Parathyroid adenoma (tissue), 2 donors: Measurements from ENCODE around the gene CDCA5.

ENCODE experiments used
- H2AFZ ChIP-seq: fragments of 300-600 bp; sonication (generic); one replicate; pipeline ENCODE4 v1.7.0; 2017; ENCODE audit warnings: antibody characterized with exemption, mild to moderate bottlenecking
- H3K27ac ChIP-seq: fragments of 300-600 bp; sonication (generic); one replicate; pipeline ENCODE4 v1.7.0; 2017
- H3K27me3 ChIP-seq: fragments of 300-600 bp; sonication (generic); one replicate; pipeline ENCODE4 v1.7.0; 2017; ENCODE audit warnings: low read length; ENCODE audit not compliant: control insufficient read depth, insufficient read depth
- H3K36me3 ChIP-seq: fragments of 300-600 bp; sonication (generic); one replicate; pipeline ENCODE4 v1.7.0; 2017; ENCODE audit warnings: low read length; ENCODE audit not compliant: control insufficient read depth, insufficient read depth
- H3K4me1 ChIP-seq: fragments of 300-600 bp; sonication (generic); one replicate; pipeline ENCODE4 v1.7.0; 2017; ENCODE audit warnings: control low read depth
- H3K4me2 ChIP-seq: fragments of 300-600 bp; sonication (generic); one replicate; pipeline ENCODE4 v1.7.0; 2017; ENCODE audit warnings: low read length
- H3K4me3 ChIP-seq: fragments of 300-600 bp; sonication (generic); one replicate; pipeline ENCODE4 v1.7.0; 2017; ENCODE audit warnings: low read depth, low read length
- H3K79me2 ChIP-seq: fragments of 300-600 bp; sonication (generic); one replicate; pipeline ENCODE4 v1.7.0; 2017; ENCODE audit warnings: control low read depth
- H3K9ac ChIP-seq: fragments of 300-600 bp; sonication (generic); one replicate; pipeline ENCODE4 v1.7.0; 2017; ENCODE audit warnings: mild to moderate bottlenecking
- H3K9me3 ChIP-seq: fragments of 300-600 bp; sonication (generic); one replicate; pipeline ENCODE4 v1.7.0; 2017; ENCODE audit warnings: low read length; ENCODE audit not compliant: control insufficient read depth
- TF ChIP-seq, protein P1 (sequence below): fragments of 300-600 bp; sonication (generic); IDR thresholded peaks from one replicate; pipeline ENCODE4 v1.7.0; 2017; ENCODE audit warnings: antibody characterized with exemption, mild to moderate bottlenecking
- donor health status: primary hyperparathyroidism.

The CDCA5 gene

DNA sequence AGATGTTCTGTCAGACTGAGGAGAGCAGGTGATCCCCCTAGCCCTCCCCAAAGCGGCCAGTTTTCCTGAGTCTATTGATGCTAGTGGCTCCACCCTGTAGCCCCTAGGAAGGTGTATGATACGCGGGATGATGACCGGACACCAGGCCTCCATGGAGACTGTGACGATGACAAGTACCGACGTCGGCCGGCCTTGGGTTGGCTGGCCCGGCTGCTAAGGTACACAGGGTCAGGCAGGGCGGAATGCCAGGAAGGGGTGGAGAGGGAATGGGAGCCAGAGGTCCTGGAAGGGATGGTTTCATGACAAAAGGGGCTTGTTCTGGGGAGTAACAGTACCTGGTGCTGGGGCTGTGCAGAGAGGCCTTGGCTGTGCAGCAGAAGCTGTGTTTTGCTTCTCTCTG lies 3.4 kb upstream of the CDCA5 start:
- peaks cover 4% of the 10 kb centered on the region for H3K4me1 ChIP-seq

DNA sequence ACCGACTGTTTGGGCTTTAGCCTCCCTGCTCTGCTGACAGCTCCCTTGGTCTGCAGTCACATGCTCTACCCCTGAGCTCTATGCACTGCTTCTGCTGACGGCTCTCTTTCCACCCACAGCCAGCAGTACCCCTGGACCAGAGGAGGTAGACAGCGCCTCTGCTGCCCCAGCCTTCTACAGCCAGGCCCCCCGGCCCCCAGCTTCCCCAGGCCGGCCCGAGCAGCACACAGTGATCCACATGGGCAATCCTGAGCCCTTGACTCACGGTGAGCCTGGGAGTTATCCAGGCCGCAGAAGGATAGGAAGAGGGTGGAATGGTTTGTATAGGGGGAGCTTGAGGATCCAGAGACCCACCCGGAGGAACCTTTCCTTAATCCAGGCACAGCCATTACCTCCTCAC lies 3.0 kb upstream of the CDCA5 start:
- Histone ChIP-seq H3K27me3 (no peaks in the 10 kb centered on the region), H3K27ac (no peak overlapping the region), H3K79me2 (no peaks in the 10 kb centered on the region), H3K4me1 (peaks cover 4% of the 10 kb centered on the region), H3K9ac (no peak overlapping the region), H3K4me3 (no peak overlapping the region), H3K9me3 (no peaks in the 10 kb centered on the region), H2AFZ (no peak overlapping the region), H3K36me3 (no peaks in the 10 kb centered on the region), H3K4me2 (no peak overlapping the region)
- TF ChIP-seq, protein P1, sequence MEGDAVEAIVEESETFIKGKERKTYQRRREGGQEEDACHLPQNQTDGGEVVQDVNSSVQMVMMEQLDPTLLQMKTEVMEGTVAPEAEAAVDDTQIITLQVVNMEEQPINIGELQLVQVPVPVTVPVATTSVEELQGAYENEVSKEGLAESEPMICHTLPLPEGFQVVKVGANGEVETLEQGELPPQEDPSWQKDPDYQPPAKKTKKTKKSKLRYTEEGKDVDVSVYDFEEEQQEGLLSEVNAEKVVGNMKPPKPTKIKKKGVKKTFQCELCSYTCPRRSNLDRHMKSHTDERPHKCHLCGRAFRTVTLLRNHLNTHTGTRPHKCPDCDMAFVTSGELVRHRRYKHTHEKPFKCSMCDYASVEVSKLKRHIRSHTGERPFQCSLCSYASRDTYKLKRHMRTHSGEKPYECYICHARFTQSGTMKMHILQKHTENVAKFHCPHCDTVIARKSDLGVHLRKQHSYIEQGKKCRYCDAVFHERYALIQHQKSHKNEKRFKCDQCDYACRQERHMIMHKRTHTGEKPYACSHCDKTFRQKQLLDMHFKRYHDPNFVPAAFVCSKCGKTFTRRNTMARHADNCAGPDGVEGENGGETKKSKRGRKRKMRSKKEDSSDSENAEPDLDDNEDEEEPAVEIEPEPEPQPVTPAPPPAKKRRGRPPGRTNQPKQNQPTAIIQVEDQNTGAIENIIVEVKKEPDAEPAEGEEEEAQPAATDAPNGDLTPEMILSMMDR: no peak

More for the DNA sequence above, 3.4 kb upstream of the CDCA5 start:
- Histone ChIP-seq H2AFZ (no peak overlapping the region), H3K4me3 (no peak overlapping the region), H3K4me2 (no peak overlapping the region), H3K9me3 (no peaks in the 10 kb centered on the region), H3K9ac (no peak overlapping the region), H3K36me3 (no peaks in the 10 kb centered on the region), H3K27ac (no peak overlapping the region), H3K79me2 (no peaks in the 10 kb centered on the region), H3K27me3 (no peaks in the 10 kb centered on the region)
- TF ChIP-seq, protein P1: no peak

- no peak overlapping the region for H3K4me2 ChIP-seq
- H3K4me3 ChIP-seq: no peak overlapping the region
- H3K27me3 ChIP-seq: no peaks in the 10 kb centered on the region
- H3K9me3 ChIP-seq: no peaks in the 10 kb centered on the region
- TF ChIP-seq, protein P1: no peak
- peaks cover 4% of the 10 kb centered on the region for H3K4me1 ChIP-seq
- H2AFZ ChIP-seq: no peak overlapping the region
- H3K79me2 ChIP-seq: no peaks in the 10 kb centered on the region
- no peak overlapping the region for H3K27ac ChIP-seq
- no peak overlapping the region for H3K9ac ChIP-seq
- no peaks in the 10 kb centered on the region for H3K36me3 ChIP-seq
These were observed 1.6 kb upstream of the CDCA5 start for GRCh38 chr11:65085446-65085845.

- peak overlapping the region; percentile 74 for H3K4me3 ChIP-seq
- TF ChIP-seq, protein P1: no peak
- no peak overlapping the region for H3K9ac ChIP-seq
- peaks cover 4% of the 10 kb centered on the region for H3K4me1 ChIP-seq
- peak overlapping the region; percentile 86 for H3K27ac ChIP-seq
- no peaks in the 10 kb centered on the region for H3K9me3 ChIP-seq
- no peaks in the 10 kb centered on the region for H3K27me3 ChIP-seq
- peak overlapping the region; percentile 80 for H3K4me2 ChIP-seq
- no peaks in the 10 kb centered on the region for H3K36me3 ChIP-seq
- H2AFZ ChIP-seq: peak overlapping the region; percentile 87
- no peaks in the 10 kb centered on the region for H3K79me2 ChIP-seq
These were observed 947 bp upstream of the CDCA5 start for GRCh38 chr11:65084598-65085375.
